ENCODE data around the gene AGPAT1. TPM values are rescaled to one million over a fixed set of nuclear protein-coding genes. Genes with fewer than 3 reads are reported as not detected.

Gene AGPAT1
- total and polyA plus RNA-seq, 2 of the 13 experiments (the other 11 are each of a cell fraction or from before 2014, with no cell fraction given) = 51.3 to 139 TPM

GRCh38 chr6:32177183-32177787, 1.4 kb upstream of the AGPAT1 start (continued):
- TF ChIP-seq MXD4 (CRISPR knock-in tag; IDR thresholded peaks at IDR 0.05) = no peak
- TF ChIP-seq PRDM15 (CRISPR knock-in tag; IDR thresholded peaks at IDR 0.05) = no peak
- TF ChIP-seq SYNCRIP (IDR thresholded peaks at IDR 0.05; ENCODE audit: insufficient read depth, low read depth, low read length) = no peak
- no peak for TF ChIP-seq ZNF292 (CRISPR knock-in tag; IDR thresholded peaks at IDR 0.05; ENCODE audit: borderline replicate concordance, low read depth)
- TF ChIP-seq ZNF607 (CRISPR knock-in tag; IDR thresholded peaks at IDR 0.05; ENCODE audit: borderline replicate concordance) = peak; percentile 73; the same call in 1 of the 2 replicates
- peak; percentile 84; the same call in 1 of the 2 replicates for TF ChIP-seq ZNF251 (CRISPR knock-in tag; IDR thresholded peaks at IDR 0.05)
- no peak for TF ChIP-seq MAX (IDR thresholded peaks at IDR 0.05)
- TF ChIP-seq TEF (CRISPR knock-in tag; IDR thresholded peaks at IDR 0.05) = no peak
- TF ChIP-seq AHDC1 (CRISPR knock-in tag; IDR thresholded peaks at IDR 0.05; ENCODE audit: borderline replicate concordance) = no peak
- peak; percentile 30; the same call in 1 of the 2 replicates for TF ChIP-seq RXRB (CRISPR knock-in tag; IDR thresholded peaks at IDR 0.05; ENCODE audit: borderline replicate concordance)
- TF ChIP-seq SIN3B (IDR thresholded peaks at IDR 0.05; ENCODE audit: low read length) = peak; percentile 48; the same call in 1 of the 2 replicates
- TF ChIP-seq MZF1 (CRISPR knock-in tag; IDR thresholded peaks at IDR 0.05; ENCODE audit: borderline replicate concordance) = peak; percentile 71; the same call in 1 of the 2 replicates
- TF ChIP-seq PHF20 (CRISPR knock-in tag; IDR thresholded peaks at IDR 0.05) = peak; percentile 53
- no peak for TF ChIP-seq NCOA5 (CRISPR knock-in tag; IDR thresholded peaks at IDR 0.05)
- TF ChIP-seq NFE2 (CRISPR knock-in tag; IDR thresholded peaks at IDR 0.05) = no peak
- no peak for TF ChIP-seq HDAC6 (IDR thresholded peaks at IDR 0.05; ENCODE audit: low read depth, low read length)
- no peak for TF ChIP-seq ZNF800 (CRISPR knock-in tag; IDR thresholded peaks at IDR 0.05)
- peak; percentile 78 for TF ChIP-seq DMAP1 (CRISPR knock-in tag; IDR thresholded peaks at IDR 0.05)
